Astrocyte (in vitro differentiated cells and primary cell): ENCODE measurements around the gene NSMF.

Experiments
- CTCF ChIP-seq: IDR thresholded peaks from 2 replicates; pipeline ENCODE4 v1.5.1; 2011; ENCODE audit warnings: low read depth, mild to moderate bottlenecking, inconsistent platforms, low read length, moderate library complexity; ENCODE audit not compliant: insufficient read depth
- EZH2 ChIP-seq: IDR thresholded peaks from 2 replicates; pipeline ENCODE4 v1.6.1; 2012; ENCODE audit warnings: mild to moderate bottlenecking, low read length, inconsistent platforms; ENCODE audit not compliant: insufficient read depth

- no peak for TF ChIP-seq CTCF
- TF ChIP-seq EZH2 = no peak
Observed at GRCh38 chr9:137500666-137501397, 41.7 kb upstream of the NSMF start.
